Measurements from ENCODE around the gene BTBD16. TPM values are rescaled to one million over a fixed set of nuclear protein-coding genes. Genes with fewer than 3 reads are reported as not detected.

The BTBD16 gene
- total and polyA plus RNA-seq, 2 of the 13 experiments (the other 11 are each of a cell fraction or from before 2014, with no cell fraction given) = 5.0 to 11.9 TPM

DNA sequence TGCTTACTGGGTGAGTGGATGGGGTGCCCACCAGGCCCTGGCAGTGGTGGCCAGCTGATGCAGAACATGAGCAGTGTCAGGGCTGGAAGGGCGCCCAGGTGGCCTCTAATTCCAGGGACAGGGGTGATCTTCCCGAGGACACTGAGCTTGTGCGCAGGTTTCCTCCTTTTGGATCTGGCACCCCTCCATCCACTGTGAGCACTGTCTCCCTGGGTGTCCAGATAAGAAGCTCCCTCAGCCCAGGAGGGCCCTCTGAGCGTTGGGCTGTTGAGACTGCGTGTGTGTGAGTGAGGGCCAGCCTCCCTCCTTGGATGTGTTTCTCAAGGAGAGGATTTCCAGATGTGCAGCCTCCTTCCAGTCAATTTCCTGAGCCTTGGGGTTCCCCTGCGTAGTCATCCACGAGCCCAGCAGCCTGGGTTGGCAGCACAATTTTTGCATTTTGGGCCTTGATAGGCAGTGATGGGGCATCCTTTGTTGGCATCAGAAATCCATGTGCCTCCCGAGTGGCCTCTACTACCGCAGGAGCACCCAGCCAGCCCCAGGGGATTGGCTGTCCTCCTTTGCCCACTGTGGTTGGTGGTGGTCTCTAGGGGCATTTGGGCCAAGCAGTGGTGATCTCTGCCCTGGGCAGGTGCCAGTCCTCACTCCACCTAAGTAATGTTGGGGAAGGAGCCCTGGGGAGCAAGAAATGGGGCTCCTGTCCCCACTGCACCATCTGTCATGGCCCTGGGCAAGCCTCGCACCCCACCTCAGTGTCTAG lies 20.9 kb upstream of the BTBD16 start:
- no peaks in the 10 kb centered on the region; a peak in 1 of 5 replicates for H3K27me3 ChIP-seq (ENCODE audit: control insufficient read depth in 1 of 2, insufficient read depth in 2 of 2, low read length in 2 of 2)
- DNase-seq (ENCODE audit: low spot score) (no peak), ATAC-seq (no peak), FAIRE-seq (no peak)
- H4K20me1 ChIP-seq (ENCODE audit: insufficient read depth, low read length) = no peaks in the 10 kb centered on the region
- no peak overlapping the region for H3K4me2 ChIP-seq (ENCODE audit: low read depth, low read length)
- POLR2A ChIA-PET = no interaction called here
- CTCF ChIA-PET (ENCODE audit: low intra/inter-chr PET ratio, low total read pairs) = no interaction called here
- no TSS peak for BruUV-seq (replicated peaks)
- 90% methylated on average over 9 of the region's 10 CpGs for WGBS (ENCODE audit: low lambda C conversion rate)
- H3K79me2 ChIP-seq (ENCODE audit: insufficient read depth, low read length) = no peaks in the 10 kb centered on the region
- no peak overlapping the region for H3K9ac ChIP-seq (ENCODE audit: insufficient read depth, low read depth, low read length)
- H2AFZ ChIP-seq (ENCODE audit: low read length) = no peak overlapping the region
- H3K27ac ChIP-seq (ENCODE audit: extremely low read length, insufficient read depth, low read length) = no peak overlapping the region
- peaks cover 6 to 16% of the 10 kb centered on the region in 2 experiments; a peak in 4 of 5 replicates for H3K36me3 ChIP-seq (replicated peaks in 1 of 2; ENCODE audit: control insufficient read depth in 1 of 2, insufficient read depth in 2 of 2, low read length in 2 of 2)
- in situ Hi-C loops (cut with HindIII; ENCODE audit: extremely low pct_ligation_motif_present, low pct_unique_long_range_greater_than_20kb) = no loop called here
- TF ChIP-seq, protein P1, sequence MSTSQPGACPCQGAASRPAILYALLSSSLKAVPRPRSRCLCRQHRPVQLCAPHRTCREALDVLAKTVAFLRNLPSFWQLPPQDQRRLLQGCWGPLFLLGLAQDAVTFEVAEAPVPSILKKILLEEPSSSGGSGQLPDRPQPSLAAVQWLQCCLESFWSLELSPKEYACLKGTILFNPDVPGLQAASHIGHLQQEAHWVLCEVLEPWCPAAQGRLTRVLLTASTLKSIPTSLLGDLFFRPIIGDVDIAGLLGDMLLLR (CRISPR knock-in tag; IDR thresholded peaks at IDR 0.05) = no peak
- TF ChIP-seq POGZ (CRISPR knock-in tag; IDR thresholded peaks at IDR 0.05) = no peak
- TF ChIP-seq, protein P2, sequence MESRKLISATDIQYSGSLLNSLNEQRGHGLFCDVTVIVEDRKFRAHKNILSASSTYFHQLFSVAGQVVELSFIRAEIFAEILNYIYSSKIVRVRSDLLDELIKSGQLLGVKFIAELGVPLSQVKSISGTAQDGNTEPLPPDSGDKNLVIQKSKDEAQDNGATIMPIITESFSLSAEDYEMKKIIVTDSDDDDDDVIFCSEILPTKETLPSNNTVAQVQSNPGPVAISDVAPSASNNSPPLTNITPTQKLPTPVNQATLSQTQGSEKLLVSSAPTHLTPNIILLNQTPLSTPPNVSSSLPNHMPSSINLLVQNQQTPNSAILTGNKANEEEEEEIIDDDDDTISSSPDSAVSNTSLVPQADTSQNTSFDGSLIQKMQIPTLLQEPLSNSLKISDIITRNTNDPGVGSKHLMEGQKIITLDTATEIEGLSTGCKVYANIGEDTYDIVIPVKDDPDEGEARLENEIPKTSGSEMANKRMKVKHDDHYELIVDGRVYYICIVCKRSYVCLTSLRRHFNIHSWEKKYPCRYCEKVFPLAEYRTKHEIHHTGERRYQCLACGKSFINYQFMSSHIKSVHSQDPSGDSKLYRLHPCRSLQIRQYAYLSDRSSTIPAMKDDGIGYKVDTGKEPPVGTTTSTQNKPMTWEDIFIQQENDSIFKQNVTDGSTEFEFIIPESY (CRISPR knock-in tag; IDR thresholded peaks at IDR 0.05) = no peak
- TF ChIP-seq JUN (CRISPR knock-in tag; IDR thresholded peaks at IDR 0.05) = no peak
- no peak for TF ChIP-seq ZNF136 (CRISPR knock-in tag; IDR thresholded peaks at IDR 0.05; ENCODE audit: low read depth)
- no peak for TF ChIP-seq IKZF4 (CRISPR knock-in tag; IDR thresholded peaks at IDR 0.05; ENCODE audit: borderline replicate concordance, low read depth, not compliant biosample characterization)
- no peak for TF ChIP-seq ZNF782 (CRISPR knock-in tag; IDR thresholded peaks at IDR 0.05; ENCODE audit: borderline replicate concordance)
- no peak for TF ChIP-seq IRX3 (CRISPR knock-in tag; IDR thresholded peaks at IDR 0.05; ENCODE audit: borderline replicate concordance, low read depth)
- no peak for TF ChIP-seq ZNF44 (CRISPR knock-in tag; IDR thresholded peaks at IDR 0.05)
- H3K4me3 ChIP-seq (replicated peaks in 1 of 3; ENCODE audit: insufficient read depth in 1 of 3, low read depth in 2 of 3, low read length in 3 of 3) = no peak overlapping the region
- H3K9me3 ChIP-seq (ENCODE audit: low read length) = no peaks in the 10 kb centered on the region
- intact Hi-C loops (cut with micrococcal nuclease; ENCODE audit: unreplicated experiment) = no loop called here
- peaks cover 6% of the 10 kb centered on the region; the same call in 1 of the 2 replicates for H3K4me1 ChIP-seq (ENCODE audit: insufficient read depth, low read length)

All from HepG2 (cell line).